ENCODE data around the gene ALDH3B1.

Gene ALDH3B1

DNA sequence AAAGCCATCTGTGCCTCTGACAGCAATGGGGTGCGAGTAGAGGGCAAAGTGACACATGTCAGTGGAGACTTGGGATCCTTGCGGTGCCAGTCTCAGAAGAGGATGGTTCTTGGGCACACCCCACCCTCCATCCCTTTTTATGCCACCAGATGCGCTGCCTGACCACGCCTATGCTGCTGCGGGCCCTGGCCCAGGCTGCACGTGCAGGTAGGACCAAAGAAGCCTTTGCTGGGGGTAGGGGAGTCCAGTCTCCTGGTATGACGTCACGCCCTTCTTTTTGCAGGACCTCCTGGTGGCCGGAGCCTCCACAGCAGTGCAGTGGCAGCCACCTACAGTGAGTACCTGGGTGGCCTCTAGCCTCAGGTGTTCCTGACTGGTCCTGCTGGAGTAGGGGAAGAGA is 21.9 kb downstream of the ALDH3B1 start:
- H3K4me3 ChIP-seq (ENCODE audit: low read depth, low read length), result no peak overlapping the region

GRCh38 chr11:68032997-68033707 is 23.0 kb downstream of the ALDH3B1 start:
- H3K27ac ChIP-seq, result no peak overlapping the region

More for the DNA sequence above, 21.9 kb downstream of the ALDH3B1 start:
- DNase-seq, result no peak
- Histone ChIP-seq H3K27me3 (ENCODE audit: insufficient read depth, low read depth, severe bottlenecking) (no peaks in the 10 kb centered on the region), H3K36me3 (peaks cover 26% of the 10 kb centered on the region), H3K9me3 (ENCODE audit: severe bottlenecking) (no peaks in the 10 kb centered on the region), H3K27ac (no peak overlapping the region)
- TF ChIP-seq, protein P1, sequence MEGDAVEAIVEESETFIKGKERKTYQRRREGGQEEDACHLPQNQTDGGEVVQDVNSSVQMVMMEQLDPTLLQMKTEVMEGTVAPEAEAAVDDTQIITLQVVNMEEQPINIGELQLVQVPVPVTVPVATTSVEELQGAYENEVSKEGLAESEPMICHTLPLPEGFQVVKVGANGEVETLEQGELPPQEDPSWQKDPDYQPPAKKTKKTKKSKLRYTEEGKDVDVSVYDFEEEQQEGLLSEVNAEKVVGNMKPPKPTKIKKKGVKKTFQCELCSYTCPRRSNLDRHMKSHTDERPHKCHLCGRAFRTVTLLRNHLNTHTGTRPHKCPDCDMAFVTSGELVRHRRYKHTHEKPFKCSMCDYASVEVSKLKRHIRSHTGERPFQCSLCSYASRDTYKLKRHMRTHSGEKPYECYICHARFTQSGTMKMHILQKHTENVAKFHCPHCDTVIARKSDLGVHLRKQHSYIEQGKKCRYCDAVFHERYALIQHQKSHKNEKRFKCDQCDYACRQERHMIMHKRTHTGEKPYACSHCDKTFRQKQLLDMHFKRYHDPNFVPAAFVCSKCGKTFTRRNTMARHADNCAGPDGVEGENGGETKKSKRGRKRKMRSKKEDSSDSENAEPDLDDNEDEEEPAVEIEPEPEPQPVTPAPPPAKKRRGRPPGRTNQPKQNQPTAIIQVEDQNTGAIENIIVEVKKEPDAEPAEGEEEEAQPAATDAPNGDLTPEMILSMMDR (IDR thresholded peaks at IDR 0.05; ENCODE audit: low read depth, low read length), result no peak

DNA sequence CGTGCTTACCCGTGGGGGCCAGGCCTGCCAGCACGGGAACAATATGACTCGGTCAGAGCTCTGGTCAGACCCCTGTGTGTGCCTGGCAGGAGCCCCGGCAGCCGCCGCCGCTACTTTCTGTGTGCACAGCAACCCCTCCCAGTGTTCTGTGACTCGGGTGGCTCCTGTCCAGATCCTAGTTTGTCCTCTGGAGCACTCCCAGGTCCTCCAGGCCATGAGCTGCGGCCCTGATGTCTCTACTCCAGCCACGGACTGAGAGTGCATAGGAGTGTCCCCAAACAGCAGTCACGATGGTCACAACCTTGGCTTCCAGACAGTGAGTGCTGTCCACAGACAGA is 23.6 kb downstream of the ALDH3B1 start:
- H3K9me3 ChIP-seq (ENCODE audit: severe bottlenecking), result no peaks in the 10 kb centered on the region
- TF ChIP-seq, protein P1 (IDR thresholded peaks at IDR 0.05; ENCODE audit: low read depth, low read length), result no peak
- H3K27ac ChIP-seq, result no peak overlapping the region
- no peaks in the 10 kb centered on the region for H3K27me3 ChIP-seq (ENCODE audit: insufficient read depth, low read depth, severe bottlenecking)
- no peak for DNase-seq
- H3K4me3 ChIP-seq (ENCODE audit: low read depth, low read length), result no peak overlapping the region
- peaks cover 26% of the 10 kb centered on the region for H3K36me3 ChIP-seq

More at GRCh38 chr11:68032997-68033707, 23.0 kb downstream of the ALDH3B1 start:
- H3K9me3 ChIP-seq (ENCODE audit: severe bottlenecking), result no peaks in the 10 kb centered on the region
- H3K27me3 ChIP-seq (ENCODE audit: insufficient read depth, low read depth, severe bottlenecking), result no peaks in the 10 kb centered on the region
- H3K4me3 ChIP-seq (ENCODE audit: low read depth, low read length), result no peak overlapping the region
- DNase-seq, result no peak
- peaks cover 26% of the 10 kb centered on the region for H3K36me3 ChIP-seq
- TF ChIP-seq, protein P1 (IDR thresholded peaks at IDR 0.05; ENCODE audit: low read depth, low read length), result no peak

GRCh38 chr11:68035266-68035876 is 25.2 kb downstream of the ALDH3B1 start:
- DNase-seq, result no peak
- peaks cover 26% of the 10 kb centered on the region for H3K36me3 ChIP-seq
- TF ChIP-seq, protein P1 (IDR thresholded peaks at IDR 0.05; ENCODE audit: low read depth, low read length), result no peak
- H3K4me3 ChIP-seq (ENCODE audit: low read depth, low read length), result no peak overlapping the region
- H3K27me3 ChIP-seq (ENCODE audit: insufficient read depth, low read depth, severe bottlenecking), result no peaks in the 10 kb centered on the region
- H3K27ac ChIP-seq, result no peak overlapping the region
- H3K9me3 ChIP-seq (ENCODE audit: severe bottlenecking), result no peaks in the 10 kb centered on the region

- TF ChIP-seq, protein P1 (IDR thresholded peaks at IDR 0.05; ENCODE audit: low read depth, low read length), result no peak
These were observed 26.1 kb downstream of the ALDH3B1 start for GRCh38 chr11:68036141-68036716.

More at GRCh38 chr11:68036141-68036716, 26.1 kb downstream of the ALDH3B1 start:
- DNase-seq, result no peak
- Histone ChIP-seq H3K9me3 (ENCODE audit: severe bottlenecking) (no peaks in the 10 kb centered on the region), H3K27ac (no peak overlapping the region), H3K36me3 (peaks cover 20% of the 10 kb centered on the region), H3K27me3 (ENCODE audit: insufficient read depth, low read depth, severe bottlenecking) (no peaks in the 10 kb centered on the region), H3K4me3 (ENCODE audit: low read depth, low read length) (no peak overlapping the region)
